WTC11 (cell line): Measurements from ENCODE around the gene GAS2L3. TPM values are rescaled to one million over a fixed set of nuclear protein-coding genes. Genes with fewer than 3 reads are reported as not detected.
A peak's percentile ranks its signal among the peaks of the same experiment; 100 is the strongest.

Experiments
- ATAC-seq: fragments of 200-7000 bp; cut with Tn5 transposase; 2 replicates; pipeline ENCODE4 v1.10.0; 2021; ENCODE audit warnings: mild to moderate bottlenecking, moderate library complexity
- CTCF ChIA-PET: fragments of 300-600 bp; sonication (Branson Sonifier 250); formaldehyde crosslinking; loops from one replicate; lab custom pipeline; 2021; ENCODE audit warnings: antibody characterized with exemption; lab: Charles Lee
- POLR2A ChIA-PET: fragments of 350-600 bp; sonication (Branson Sonifier 250); formaldehyde crosslinking; loops from one replicate; lab custom pipeline; 2021; ENCODE audit warnings: antibody characterized with exemption; lab: Charles Lee
- DNase-seq: peaks from one replicate; pipeline ENCODE4 v3.0.0; 2021; ENCODE audit warnings: low spot score
- H3K27ac Mint-ChIP-seq: 2 replicates; pipeline ENCODE4 v1.8.0; 2021; ENCODE audit warnings: mixed read lengths
- H3K27me3 Mint-ChIP-seq: 2 replicates; pipeline ENCODE4 v1.8.0; 2021; ENCODE audit warnings: low read depth, mild to moderate bottlenecking, moderate library complexity, mixed read lengths
- H3K36me3 Mint-ChIP-seq: 2 replicates; pipeline ENCODE4 v1.8.0; 2021; ENCODE audit warnings: mixed read lengths
- H3K4me1 Mint-ChIP-seq: 2 replicates; pipeline ENCODE4 v1.8.0; 2022; ENCODE audit warnings: mixed read lengths
- H3K4me3 Mint-ChIP-seq: 2 replicates; pipeline ENCODE4 v1.8.0; 2021; ENCODE audit warnings: mild to moderate bottlenecking, moderate library complexity, mixed read lengths
- H3K9me3 Mint-ChIP-seq: 2 replicates; pipeline ENCODE4 v1.8.0; 2021; ENCODE audit warnings: mixed read lengths
- ATF2 ChIP-seq: sonication (generic); formaldehyde crosslinking; IDR thresholded peaks from 2 replicates; pipeline ENCODE4 v1.8.1; 2022; ENCODE audit warnings: low read depth, missing genetic modification reagents, borderline replicate concordance
- ATF3 ChIP-seq: sonication (generic); formaldehyde crosslinking; conservative IDR thresholded peaks from 2 replicates; pipeline ENCODE4 v1.8.1; 2022; ENCODE audit warnings: mild to moderate bottlenecking, missing genetic modification reagents
- CBFB ChIP-seq: sonication (generic); formaldehyde crosslinking; IDR thresholded peaks from 2 replicates; pipeline ENCODE4 v1.8.1; 2022; ENCODE audit warnings: mild to moderate bottlenecking, low read depth, missing genetic modification reagents
- E2F5 ChIP-seq: sonication (generic); formaldehyde crosslinking; IDR thresholded peaks from 2 replicates; pipeline ENCODE4 v1.8.1; 2022; ENCODE audit warnings: mild to moderate bottlenecking, moderate library complexity, missing genetic modification reagents
- EMX1 ChIP-seq: fragments of 250-450 bp; sonication (Bioruptor Pico); IDR thresholded peaks from 2 replicates; pipeline ENCODE4 v1.8.0; 2021; ENCODE audit warnings: mild to moderate bottlenecking
- ESRRA ChIP-seq: sonication (generic); formaldehyde crosslinking; IDR thresholded peaks from 2 replicates; pipeline ENCODE4 v1.8.1; 2022; ENCODE audit warnings: mild to moderate bottlenecking, missing genetic modification reagents, borderline replicate concordance
- ETV6 ChIP-seq: sonication (generic); formaldehyde crosslinking; IDR thresholded peaks from 2 replicates; pipeline ENCODE4 v1.8.1; 2022; ENCODE audit warnings: mild to moderate bottlenecking, missing genetic modification reagents
- FOXJ3 ChIP-seq: sonication (generic); formaldehyde crosslinking; IDR thresholded peaks from 2 replicates; pipeline ENCODE4 v1.9.0; 2021; ENCODE audit warnings: missing genetic modification reagents, mild to moderate bottlenecking, borderline replicate concordance
- FOXP1 ChIP-seq: sonication (generic); formaldehyde crosslinking; IDR thresholded peaks from 2 replicates; pipeline ENCODE4 v1.8.0; 2022; ENCODE audit warnings: missing genetic modification reagents, mild to moderate bottlenecking, moderate library complexity, borderline replicate concordance
- GABPB1 ChIP-seq: sonication (generic); formaldehyde crosslinking; IDR thresholded peaks from 2 replicates; pipeline ENCODE4 v1.8.1; 2023; ENCODE audit warnings: mild to moderate bottlenecking, missing genetic modification reagents
- IRF2 ChIP-seq: sonication (generic); formaldehyde crosslinking; IDR thresholded peaks from 2 replicates; pipeline ENCODE4 v1.8.0; 2022; ENCODE audit warnings: low read depth, missing genetic modification reagents, borderline replicate concordance
- JAZF1 ChIP-seq: fragments of 250-450 bp; sonication (Bioruptor Pico); IDR thresholded peaks from 2 replicates; pipeline ENCODE4 v1.9.0; 2021; ENCODE audit warnings: moderate library complexity, mild to moderate bottlenecking, inconsistent platforms
- KAT7 ChIP-seq: sonication (generic); formaldehyde crosslinking; IDR thresholded peaks from 2 replicates; pipeline ENCODE4 v1.8.1; 2023; ENCODE audit warnings: missing genetic modification reagents, mild to moderate bottlenecking, borderline replicate concordance
- MXD4 ChIP-seq: fragments of 250-450 bp; sonication (Bioruptor Pico); IDR thresholded peaks from 2 replicates; pipeline ENCODE4 v1.8.0; 2021; ENCODE audit warnings: mild to moderate bottlenecking, moderate library complexity, borderline replicate concordance
- MYBL2 ChIP-seq: sonication (generic); formaldehyde crosslinking; IDR thresholded peaks from 2 replicates; pipeline ENCODE4 v1.8.1; 2023; ENCODE audit warnings: mild to moderate bottlenecking, moderate library complexity, missing genetic modification reagents
- NFYB ChIP-seq: sonication (generic); formaldehyde crosslinking; conservative IDR thresholded peaks from 2 replicates; pipeline ENCODE4 v1.8.0; 2022; ENCODE audit warnings: low read depth, missing genetic modification reagents
- NR1H2 ChIP-seq: sonication (generic); formaldehyde crosslinking; IDR thresholded peaks from 2 replicates; pipeline ENCODE4 v1.9.0; 2021; ENCODE audit warnings: mild to moderate bottlenecking, moderate library complexity, missing genetic modification reagents
- OVOL2 ChIP-seq: fragments of 250-450 bp; sonication (Bioruptor Pico); IDR thresholded peaks from 2 replicates; pipeline ENCODE4 v1.9.0; 2021; ENCODE audit warnings: mild to moderate bottlenecking, borderline replicate concordance
- PREB ChIP-seq: sonication (generic); formaldehyde crosslinking; IDR thresholded peaks from 2 replicates; pipeline ENCODE4 v1.8.1; 2022; ENCODE audit warnings: mild to moderate bottlenecking, missing genetic modification reagents, moderate library complexity, borderline replicate concordance
- TEAD4 ChIP-seq: sonication (generic); formaldehyde crosslinking; IDR thresholded peaks from 2 replicates; pipeline ENCODE4 v1.8.0; 2022; ENCODE audit warnings: mild to moderate bottlenecking, missing genetic modification reagents
- ZNF121 ChIP-seq: sonication (generic); formaldehyde crosslinking; IDR thresholded peaks from 2 replicates; pipeline ENCODE4 v1.8.0; 2023; ENCODE audit warnings: missing genetic modification reagents
- total RNA-seq: library from RNA; stranded (reverse); gene quantifications from 3 replicates; pipeline ENCODE4 v1.2.3, GENCODE V29; 2021
- TF ChIP-seq, protein P1 (sequence below): fragments of 250-450 bp; sonication (Bioruptor Pico); IDR thresholded peaks from 2 replicates; pipeline ENCODE4 v1.9.0; 2021; ENCODE audit warnings: mild to moderate bottlenecking, borderline replicate concordance
- TF ChIP-seq, protein P2 (sequence below): sonication (generic); formaldehyde crosslinking; IDR thresholded peaks from 2 replicates; pipeline ENCODE4 v1.8.1; 2023; ENCODE audit warnings: mild to moderate bottlenecking, missing genetic modification reagents, moderate library complexity

The GAS2L3 gene
- total RNA-seq, 1 experiment from 2014 or later = 14.8 TPM

GRCh38 chr12:100567945-100568344 lies 5.5 kb upstream of the GAS2L3 start (continued):
- TF ChIP-seq JAZF1 (CRISPR knock-in tag) = no peak

DNA sequence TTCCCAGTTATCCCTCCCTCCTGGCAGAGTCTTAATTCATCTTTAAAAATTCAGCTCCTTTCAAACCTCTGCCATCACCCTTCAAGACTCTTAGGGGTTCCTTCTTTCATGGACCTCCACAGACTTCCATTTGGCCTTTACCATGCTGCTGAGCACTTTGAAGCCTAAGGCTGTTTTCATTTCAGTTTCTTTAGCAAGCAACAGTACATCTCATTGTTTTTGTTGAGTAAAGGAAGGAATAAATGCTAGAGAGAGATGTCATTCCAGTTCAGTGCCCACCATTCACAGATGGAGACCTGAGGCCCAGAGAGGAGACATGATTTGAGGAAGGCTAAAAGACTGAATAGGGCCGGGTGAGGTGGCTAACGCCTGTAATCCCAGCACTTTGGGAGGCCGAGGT lies 1.3 kb upstream of the GAS2L3 start:
- ATAC-seq = no peak
- ChIA-PET CTCF (no interaction called here), POLR2A (no interaction called here)
- peak overlapping the region; percentile 32; the same call in 1 of the 2 replicates for H3K4me3 Mint-ChIP-seq
- H3K9me3 Mint-ChIP-seq = no peaks in the 10 kb centered on the region
- no peak for TF ChIP-seq OVOL2 (CRISPR knock-in tag)
- TF ChIP-seq FOXP1 (CRISPR knock-in tag) = no peak
- no peak for TF ChIP-seq EMX1
- no peak for TF ChIP-seq ATF3 (CRISPR knock-in tag)
- TF ChIP-seq, protein P1, sequence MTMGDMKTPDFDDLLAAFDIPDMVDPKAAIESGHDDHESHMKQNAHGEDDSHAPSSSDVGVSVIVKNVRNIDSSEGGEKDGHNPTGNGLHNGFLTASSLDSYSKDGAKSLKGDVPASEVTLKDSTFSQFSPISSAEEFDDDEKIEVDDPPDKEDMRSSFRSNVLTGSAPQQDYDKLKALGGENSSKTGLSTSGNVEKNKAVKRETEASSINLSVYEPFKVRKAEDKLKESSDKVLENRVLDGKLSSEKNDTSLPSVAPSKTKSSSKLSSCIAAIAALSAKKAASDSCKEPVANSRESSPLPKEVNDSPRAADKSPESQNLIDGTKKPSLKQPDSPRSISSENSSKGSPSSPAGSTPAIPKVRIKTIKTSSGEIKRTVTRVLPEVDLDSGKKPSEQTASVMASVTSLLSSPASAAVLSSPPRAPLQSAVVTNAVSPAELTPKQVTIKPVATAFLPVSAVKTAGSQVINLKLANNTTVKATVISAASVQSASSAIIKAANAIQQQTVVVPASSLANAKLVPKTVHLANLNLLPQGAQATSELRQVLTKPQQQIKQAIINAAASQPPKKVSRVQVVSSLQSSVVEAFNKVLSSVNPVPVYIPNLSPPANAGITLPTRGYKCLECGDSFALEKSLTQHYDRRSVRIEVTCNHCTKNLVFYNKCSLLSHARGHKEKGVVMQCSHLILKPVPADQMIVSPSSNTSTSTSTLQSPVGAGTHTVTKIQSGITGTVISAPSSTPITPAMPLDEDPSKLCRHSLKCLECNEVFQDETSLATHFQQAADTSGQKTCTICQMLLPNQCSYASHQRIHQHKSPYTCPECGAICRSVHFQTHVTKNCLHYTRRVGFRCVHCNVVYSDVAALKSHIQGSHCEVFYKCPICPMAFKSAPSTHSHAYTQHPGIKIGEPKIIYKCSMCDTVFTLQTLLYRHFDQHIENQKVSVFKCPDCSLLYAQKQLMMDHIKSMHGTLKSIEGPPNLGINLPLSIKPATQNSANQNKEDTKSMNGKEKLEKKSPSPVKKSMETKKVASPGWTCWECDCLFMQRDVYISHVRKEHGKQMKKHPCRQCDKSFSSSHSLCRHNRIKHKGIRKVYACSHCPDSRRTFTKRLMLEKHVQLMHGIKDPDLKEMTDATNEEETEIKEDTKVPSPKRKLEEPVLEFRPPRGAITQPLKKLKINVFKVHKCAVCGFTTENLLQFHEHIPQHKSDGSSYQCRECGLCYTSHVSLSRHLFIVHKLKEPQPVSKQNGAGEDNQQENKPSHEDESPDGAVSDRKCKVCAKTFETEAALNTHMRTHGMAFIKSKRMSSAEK (CRISPR knock-in tag) = no peak
- no peak for TF ChIP-seq IRF2 (CRISPR knock-in tag)
- no peak for TF ChIP-seq TEAD4 (CRISPR knock-in tag)
- no peak for TF ChIP-seq NR1H2
- TF ChIP-seq ESRRA (CRISPR knock-in tag) = no peak
- no peak for TF ChIP-seq ETV6
- TF ChIP-seq NFYB (CRISPR knock-in tag) = no peak
- TF ChIP-seq MYBL2 (CRISPR knock-in tag) = no peak
- no peak for TF ChIP-seq MXD4 (CRISPR knock-in tag)
- TF ChIP-seq KAT7 = no peak
- no peak for TF ChIP-seq E2F5 (CRISPR knock-in tag)
- no peak for TF ChIP-seq GABPB1 (CRISPR knock-in tag)
- no peak for TF ChIP-seq CBFB (CRISPR knock-in tag)
- DNase-seq = no peak
- H3K36me3 Mint-ChIP-seq = no peaks in the 10 kb centered on the region
- peaks cover 13% of the 10 kb centered on the region for H3K4me1 Mint-ChIP-seq
- no peak overlapping the region for H3K27ac Mint-ChIP-seq
- peaks cover 31% of the 10 kb centered on the region for H3K27me3 Mint-ChIP-seq

DNA sequence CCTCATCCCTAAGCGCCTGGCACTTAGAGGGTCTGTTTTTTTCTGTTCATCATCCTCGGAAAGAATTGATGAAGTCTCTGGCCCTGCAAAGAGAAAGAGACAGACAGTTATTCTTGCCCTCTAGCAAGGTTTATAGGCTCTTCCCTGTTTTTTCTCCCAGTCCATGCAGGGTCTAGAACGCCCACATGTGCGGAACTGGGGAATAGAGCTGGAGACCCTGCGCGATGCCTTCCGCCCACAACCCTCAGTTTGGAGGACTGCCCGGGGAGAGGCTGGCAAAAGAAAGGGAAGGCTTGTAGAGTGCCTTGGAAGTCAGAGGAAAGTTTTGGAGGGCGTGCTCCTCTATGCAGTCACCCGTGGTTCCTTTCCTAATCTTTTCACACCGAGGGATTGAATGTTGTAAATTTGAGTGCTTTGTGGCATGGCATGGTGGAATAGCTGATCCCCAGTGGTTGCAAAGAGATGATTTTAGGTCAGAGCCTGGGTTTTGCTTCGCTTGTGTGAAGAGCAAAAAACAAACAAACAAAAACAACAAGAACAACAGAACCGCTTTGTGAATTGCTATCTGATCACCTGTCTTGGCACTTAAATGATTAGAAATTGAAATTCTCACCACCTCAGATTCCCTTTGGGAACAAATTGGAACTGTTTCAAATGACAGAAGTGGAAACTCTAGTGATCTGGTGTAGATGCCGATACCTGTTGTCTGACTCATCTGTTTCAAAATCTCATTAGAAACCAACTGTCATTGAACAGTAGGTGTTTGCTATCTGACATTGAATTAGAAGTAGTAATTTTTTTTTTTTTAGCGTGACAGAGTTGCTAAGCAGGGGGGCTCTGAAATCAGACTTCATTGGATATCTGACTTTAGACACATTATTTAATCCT lies 947 bp downstream of the GAS2L3 start:
- DNase-seq (peak; percentile 23), ATAC-seq (peak; percentile 28)
- Mint-ChIP-seq H3K27ac (no peak overlapping the region), H3K9me3 (no peaks in the 10 kb centered on the region), H3K36me3 (no peaks in the 10 kb centered on the region), H3K4me3 (peak overlapping the region; percentile 95), H3K4me1 (peaks cover 18% of the 10 kb centered on the region), H3K27me3 (peaks cover 31% of the 10 kb centered on the region)
- POLR2A ChIA-PET = interaction anchor here (1.0 to 1.9 kb wide), 3 partner anchors 142 to 308 kb away, joined by 3 to 8 read pairs (median 6); partner anchors contain the start of genes DEPDC4 and SCYL2
- CTCF ChIA-PET = interaction anchor here (1.6 to 2.1 kb wide), 3 partner anchors 19 to 169 kb away, joined by 6 to 13 read pairs (median 9); no protein-coding TSS in a partner anchor
- TF ChIP-seq ATF2 (CRISPR knock-in tag) (no peak), NR1H2 (no peak), ZNF121 (CRISPR knock-in tag) (no peak), PREB (CRISPR knock-in tag) (no peak), FOXJ3 (no peak)
- TF ChIP-seq, protein P2, sequence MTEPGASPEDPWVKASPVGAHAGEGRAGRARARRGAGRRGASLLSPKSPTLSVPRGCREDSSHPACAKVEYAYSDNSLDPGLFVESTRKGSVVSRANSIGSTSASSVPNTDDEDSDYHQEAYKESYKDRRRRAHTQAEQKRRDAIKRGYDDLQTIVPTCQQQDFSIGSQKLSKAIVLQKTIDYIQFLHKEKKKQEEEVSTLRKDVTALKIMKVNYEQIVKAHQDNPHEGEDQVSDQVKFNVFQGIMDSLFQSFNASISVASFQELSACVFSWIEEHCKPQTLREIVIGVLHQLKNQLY = no peak
